Adrenal gland (tissue), 5 donors: Measurements from ENCODE around the gene NPPC.

Experiments used
- POLR2A ChIP-seq, 2 donors: fragments of 450-650 bp; IDR thresholded peaks; one replicate each; pipeline ENCODE4 v1.6.1; 2017; ENCODE audit warnings: antibody characterized with exemption in 2 of 2, mild to moderate bottlenecking in 2 of 2, moderate library complexity in 1 of 2
- TF ChIP-seq, protein P1 (sequence below), 6 experiments: fragments of 450-650 bp in 4 of 6; fragments of 200-600 bp in 2 of 6; sonication (generic) in 1 of 6; IDR thresholded peaks; 1 replicate in 5 of 6; 2 replicates in 1 of 6; pipeline versions ENCODE4 v1.5.1 to v1.8.0; 2016 to 2021; ENCODE audit warnings: antibody characterized with exemption in 6 of 6, mild to moderate bottlenecking in 2 of 6, moderate library complexity in 1 of 6
- donor health status: DM: no; HTN: no; CAD: no.

DNA sequence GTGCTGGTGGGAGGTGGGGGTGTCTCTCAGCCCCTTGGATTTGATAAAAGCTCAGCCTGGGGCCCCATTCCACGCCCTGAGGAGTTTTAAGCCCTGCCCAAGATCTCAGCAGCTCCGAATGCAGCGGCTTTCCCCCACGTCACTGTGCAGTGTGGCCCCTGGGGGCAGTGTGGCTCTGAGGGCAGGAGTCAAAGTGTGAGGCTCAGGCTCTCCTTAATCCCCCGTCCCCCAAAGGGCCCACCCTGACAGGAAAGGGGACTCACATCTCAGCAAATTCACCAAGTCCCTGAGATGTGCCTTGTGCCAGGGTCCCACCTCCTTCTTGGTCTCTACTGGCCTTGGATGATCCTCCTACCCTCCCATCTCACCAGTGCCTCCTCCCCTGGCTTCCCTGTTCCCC is 25.2 kb downstream of the NPPC start:
- TF ChIP-seq, protein P1, sequence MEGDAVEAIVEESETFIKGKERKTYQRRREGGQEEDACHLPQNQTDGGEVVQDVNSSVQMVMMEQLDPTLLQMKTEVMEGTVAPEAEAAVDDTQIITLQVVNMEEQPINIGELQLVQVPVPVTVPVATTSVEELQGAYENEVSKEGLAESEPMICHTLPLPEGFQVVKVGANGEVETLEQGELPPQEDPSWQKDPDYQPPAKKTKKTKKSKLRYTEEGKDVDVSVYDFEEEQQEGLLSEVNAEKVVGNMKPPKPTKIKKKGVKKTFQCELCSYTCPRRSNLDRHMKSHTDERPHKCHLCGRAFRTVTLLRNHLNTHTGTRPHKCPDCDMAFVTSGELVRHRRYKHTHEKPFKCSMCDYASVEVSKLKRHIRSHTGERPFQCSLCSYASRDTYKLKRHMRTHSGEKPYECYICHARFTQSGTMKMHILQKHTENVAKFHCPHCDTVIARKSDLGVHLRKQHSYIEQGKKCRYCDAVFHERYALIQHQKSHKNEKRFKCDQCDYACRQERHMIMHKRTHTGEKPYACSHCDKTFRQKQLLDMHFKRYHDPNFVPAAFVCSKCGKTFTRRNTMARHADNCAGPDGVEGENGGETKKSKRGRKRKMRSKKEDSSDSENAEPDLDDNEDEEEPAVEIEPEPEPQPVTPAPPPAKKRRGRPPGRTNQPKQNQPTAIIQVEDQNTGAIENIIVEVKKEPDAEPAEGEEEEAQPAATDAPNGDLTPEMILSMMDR (IDR thresholded peaks at IDR 0.05) = no peak
- no peak for TF ChIP-seq POLR2A (IDR thresholded peaks at IDR 0.05)
